Mucosa of gallbladder (tissue), 1 donor: ENCODE data around the gene CDH1. TPM values are rescaled to one million over a fixed set of nuclear protein-coding genes. Genes with fewer than 3 reads are reported as not detected.
A peak's percentile ranks its signal among the peaks of the same experiment; 100 is the strongest.

Experiments
- DNase-seq: peaks from one replicate; pipeline ENCODE4 v3.0.0-alpha.2; 2020; ENCODE audit warnings: low spot score
- total RNA-seq: library from RNA; stranded (reverse); gene quantifications from one replicate; pipeline ENCODE4 v1.2.1, GENCODE V29; 2021
- donor health status: DM: no; HTN: no; CAD: no.

CDH1 gene
- total RNA-seq, 1 donor from 2014 or later, result 425 TPM

DNA sequence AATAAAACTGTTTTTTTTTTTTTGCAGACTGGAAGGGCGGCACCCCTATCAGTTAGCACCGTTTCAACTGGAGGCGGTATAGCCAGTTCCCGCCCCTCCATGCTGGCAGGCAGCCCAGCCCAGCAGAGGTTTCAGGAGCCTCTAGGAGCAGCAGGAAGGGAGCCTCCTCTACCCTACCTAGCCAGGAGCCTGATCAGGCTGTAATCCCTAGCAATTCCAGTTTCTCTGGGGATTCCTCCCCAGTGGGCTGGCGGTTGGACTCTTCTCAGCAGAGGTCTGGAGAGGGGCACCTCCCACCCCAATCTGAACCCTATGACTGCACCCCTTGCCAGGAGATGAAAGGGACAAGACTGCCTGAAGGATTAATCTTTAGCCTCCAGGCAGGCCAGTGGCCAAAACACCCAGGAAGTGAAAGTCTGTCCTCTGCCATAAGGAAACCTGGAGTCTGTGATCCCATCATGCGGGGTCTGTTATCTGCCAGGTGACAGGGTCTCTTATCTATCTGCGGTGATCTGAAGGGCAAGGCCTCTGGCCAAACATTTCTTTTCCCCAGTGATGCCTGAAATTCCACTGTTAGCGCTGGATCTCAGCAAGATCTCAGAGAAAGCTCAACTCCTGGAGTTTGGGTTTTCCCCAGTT is 4.9 kb upstream of the CDH1 start:
- peak; percentile 79 for DNase-seq

DNA sequence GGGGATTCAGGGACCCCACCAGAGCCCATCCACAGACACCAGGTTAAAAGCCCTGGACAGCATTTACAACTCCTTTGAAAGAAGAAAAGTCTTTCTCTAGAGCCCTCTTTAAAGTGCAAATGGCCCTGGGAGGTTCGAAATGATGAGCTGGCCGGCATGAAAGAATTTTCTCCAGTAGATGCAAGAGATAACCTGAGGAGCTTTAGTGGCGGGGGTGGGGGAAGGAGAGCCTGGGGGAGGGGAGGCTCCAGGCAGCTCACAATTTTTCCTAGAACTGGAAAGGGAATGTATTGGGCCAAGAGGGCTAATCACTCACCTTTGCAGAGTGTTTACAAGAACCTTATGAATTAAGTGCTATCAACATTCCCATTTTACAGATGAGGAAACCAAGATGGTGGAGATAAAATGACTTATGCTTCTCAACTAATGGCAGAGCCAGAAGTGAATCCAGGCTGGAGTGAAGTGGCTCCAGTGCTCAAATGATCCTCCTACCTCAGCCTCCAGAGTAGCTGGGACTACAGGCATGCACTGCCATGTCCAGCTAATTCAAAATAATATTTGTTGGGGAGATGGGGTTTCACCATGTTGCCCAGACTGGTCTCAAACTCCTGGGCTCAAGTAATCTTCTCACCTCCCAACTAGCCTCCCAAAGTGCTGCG is 4.2 kb upstream of the CDH1 start:
- no peak for DNase-seq

DNA sequence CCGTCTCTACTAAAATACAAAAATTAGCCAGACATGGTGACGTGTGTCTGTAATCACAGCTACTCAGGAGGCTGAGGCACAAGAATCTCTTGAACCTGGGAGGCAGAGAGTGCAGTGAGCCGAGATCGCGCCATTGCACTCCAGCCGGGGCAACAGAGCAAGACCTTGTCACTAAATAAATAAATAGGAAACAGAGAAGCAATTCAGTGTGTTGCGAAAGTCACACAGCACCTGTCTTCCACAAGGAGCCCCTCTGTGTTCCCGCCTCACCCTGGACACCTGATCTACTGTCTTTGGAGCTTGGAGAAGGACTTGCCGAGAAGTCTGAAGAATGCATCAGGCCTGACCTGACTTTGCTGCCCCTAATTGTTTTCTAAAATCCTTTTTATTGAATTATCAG is 3.5 kb upstream of the CDH1 start:
- no peak for DNase-seq

DNA sequence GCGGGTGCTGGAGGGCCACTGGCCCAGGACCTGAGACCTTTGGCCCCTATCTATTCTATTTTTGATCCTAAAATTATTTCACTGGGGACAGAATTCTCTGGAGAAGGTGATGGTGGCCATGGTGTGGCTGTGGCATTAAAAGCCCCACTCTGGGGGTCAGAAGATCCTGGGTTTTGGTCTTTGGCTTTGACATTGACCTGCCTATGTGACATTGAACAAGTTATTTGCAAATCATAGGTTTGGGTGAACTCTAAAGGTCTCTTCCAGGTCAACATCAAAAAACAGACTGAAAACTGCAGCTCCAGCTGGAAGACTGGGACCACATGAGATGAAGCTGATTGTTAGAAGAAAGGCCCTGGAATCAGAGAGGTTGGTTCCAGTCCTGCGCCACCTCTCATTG is 2.3 kb upstream of the CDH1 start:
- no peak for DNase-seq

DNA sequence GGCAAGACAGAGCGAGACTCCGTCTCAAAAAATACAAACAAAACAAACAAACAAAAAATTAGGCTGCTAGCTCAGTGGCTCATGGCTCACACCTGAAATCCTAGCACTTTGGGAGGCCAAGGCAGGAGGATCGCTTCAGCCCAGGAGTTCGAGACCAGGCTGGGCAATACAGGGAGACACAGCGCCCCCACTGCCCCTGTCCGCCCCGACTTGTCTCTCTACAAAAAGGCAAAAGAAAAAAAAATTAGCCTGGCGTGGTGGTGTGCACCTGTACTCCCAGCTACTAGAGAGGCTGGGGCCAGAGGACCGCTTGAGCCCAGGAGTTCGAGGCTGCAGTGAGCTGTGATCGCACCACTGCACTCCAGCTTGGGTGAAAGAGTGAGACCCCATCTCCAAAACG is 531 bp upstream of the CDH1 start:
- DNase-seq, result no peak

DNA sequence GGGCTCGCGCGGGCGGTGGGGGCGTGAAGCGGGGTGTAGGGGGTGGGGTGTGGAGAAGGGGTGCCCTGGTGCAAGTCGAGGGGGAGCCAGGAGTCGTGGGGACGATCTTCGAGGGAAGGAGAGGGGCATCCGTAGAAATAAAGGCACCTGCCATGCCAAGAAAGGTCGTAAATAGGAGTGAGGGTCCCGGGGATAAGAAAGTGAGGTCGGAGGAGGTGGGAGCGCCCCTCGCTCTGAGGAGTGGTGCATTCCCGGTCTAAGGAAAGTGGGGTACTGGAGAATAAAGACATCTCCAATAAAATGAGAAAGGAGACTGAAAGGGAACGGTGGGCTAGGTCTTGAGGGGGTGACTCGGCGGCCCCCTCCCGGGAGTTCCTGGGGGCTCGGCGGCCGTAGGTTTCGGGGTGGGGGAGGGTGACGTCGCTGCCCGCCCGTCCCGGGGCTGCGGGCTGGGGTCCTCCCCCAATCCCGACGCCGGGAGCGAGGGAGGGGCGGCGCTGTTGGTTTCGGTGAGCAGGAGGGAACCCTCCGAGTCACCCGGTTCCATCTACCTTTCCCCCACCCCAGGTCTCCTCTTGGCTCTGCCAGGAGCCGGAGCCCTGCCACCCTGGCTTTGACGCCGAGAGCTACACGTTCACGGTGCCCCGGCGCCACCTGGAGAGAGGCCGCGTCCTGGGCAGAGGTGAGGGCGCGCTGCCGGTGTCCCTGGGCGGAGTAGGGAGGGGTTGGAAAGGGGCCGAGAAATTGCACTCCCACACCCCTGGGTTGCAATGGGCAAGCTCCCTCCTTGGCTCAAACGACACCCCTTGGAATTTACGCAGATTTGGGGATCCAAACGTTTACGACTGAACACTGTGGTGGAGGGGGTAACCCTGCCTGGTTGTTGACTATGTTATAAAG is 888 bp downstream of the CDH1 start:
- DNase-seq, result peak; percentile 52

DNA sequence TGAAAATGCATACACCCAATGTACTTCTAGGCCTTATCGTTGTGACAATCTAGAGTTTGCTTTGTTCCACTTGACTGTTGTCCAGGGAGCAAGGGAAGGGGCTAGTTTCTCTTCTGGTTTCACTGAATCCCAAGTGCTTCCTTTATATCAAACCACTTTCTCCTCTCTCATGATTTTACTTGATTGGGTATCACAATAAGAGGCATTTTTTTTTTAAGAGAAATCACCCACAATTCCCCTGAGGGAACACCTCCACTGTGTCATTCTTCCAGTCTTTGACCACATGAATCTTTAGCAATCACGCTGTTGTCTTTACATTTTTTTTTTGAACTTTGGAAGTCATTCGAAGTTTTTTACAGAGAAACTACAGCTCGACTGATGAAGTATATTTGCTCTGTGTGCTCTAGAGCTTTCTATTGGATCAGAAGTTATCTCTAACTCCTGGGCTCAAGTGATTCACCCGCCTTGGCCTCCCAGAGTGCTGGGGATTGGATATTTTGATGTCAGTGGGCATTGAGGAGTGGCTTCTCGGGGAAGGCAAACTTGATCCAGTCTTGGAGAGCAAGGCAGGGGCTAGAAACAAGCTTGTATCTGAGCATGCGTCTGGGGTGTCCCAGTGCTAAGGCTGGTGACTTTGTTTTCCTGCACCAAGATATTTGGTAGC is 3.0 kb downstream of the CDH1 start:
- DNase-seq, result peak; percentile 54

DNA sequence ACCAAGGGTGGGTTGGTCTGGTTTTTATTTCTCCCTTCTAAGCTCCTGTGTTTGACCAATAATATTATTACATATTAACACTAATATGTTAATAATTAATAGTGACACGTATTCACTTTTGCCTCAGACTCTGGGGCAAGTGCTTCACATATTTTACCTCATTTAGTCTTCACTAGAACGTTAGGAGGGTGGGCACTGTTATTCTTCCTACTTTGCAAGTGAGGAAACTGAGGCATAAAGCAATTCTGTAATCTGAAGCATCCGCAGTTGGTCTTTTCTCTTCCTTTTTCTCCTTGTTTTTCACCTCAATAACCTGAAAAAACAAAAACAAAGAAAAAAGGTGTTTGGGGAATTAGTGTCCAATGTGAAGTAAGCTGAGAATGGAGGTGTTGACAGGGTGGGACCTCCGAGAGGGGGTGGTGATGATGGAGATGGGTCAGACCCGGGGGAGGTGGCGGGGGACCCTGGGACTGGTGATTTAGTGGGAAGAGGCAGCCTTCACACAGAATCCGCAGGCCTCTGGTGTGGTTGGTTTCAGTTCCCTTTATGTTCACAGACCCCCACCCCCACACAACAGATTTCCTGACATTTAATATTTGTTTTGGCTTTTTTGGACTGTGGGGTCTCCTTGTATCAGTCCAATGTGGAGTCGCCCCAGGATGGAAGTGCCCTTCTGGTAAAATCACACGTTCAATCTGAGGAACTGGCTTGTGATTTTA is 3.7 kb downstream of the CDH1 start:
- DNase-seq, result no peak

DNA sequence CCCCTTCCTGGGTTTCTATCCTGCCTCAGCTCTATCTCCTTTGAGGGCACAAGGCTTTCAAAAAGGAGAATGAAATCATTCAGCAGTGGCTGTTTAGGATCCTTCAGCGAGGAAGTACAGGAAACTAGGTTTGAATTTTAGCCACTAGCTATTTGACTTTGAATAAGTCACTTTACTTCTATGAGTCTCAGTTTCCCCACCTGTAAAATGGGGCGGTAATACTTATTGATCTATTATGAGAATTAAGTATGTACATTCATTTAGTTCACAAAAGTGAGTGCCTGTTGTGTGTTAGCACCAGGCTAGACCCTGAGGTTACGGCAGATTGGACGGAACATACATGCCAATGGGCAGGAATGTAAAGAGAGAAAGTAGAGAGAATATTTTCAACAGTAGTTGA is 6.6 kb downstream of the CDH1 start:
- no peak for DNase-seq

DNA sequence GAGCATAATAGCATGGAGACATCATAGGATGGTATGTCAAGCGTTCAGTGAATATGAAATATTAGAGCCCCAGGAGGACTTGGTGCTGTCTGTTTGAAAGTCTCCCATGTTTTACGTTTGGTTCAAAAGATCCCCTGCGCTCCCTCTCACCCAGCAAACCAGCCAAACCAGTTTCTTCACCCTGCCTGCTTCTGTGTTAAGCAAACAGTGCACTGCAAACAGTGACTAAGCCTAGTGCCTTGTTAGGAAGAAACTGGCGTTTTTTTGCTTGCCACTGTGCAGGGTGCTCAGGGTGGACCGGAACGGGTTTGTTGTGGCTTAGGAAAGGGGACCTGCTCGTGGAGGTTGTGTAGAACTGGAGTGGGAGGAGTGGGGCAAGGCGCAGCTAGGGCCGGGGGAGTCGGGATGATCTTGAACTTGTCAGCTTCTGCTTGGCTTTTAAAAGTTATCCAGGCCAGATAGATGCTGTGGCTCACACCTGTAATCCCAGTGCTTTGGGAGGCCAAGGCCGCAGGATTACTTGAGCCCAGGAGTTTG is 7.7 kb downstream of the CDH1 start:
- peak; percentile 87 for DNase-seq

DNA sequence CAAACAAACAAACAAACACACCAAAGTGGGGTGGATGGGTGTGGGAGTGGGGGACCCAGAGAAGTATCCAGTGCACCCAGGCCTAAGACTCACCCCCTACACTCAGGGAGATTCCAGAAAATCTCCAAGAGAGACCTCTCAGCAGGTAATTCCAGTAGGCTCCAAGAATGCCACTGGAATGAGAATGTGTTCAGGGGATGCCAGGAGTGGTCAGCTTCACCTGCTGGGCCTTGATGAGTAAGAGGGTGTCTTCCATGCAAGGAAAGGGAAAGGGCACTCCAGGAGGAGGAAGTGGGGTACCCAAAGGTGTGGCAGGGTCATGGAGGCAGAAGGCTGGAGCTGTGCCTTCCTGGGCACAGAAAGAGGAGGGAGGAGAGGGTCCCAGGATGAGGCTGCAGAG is 9.9 kb downstream of the CDH1 start:
- DNase-seq, result no peak

DNA sequence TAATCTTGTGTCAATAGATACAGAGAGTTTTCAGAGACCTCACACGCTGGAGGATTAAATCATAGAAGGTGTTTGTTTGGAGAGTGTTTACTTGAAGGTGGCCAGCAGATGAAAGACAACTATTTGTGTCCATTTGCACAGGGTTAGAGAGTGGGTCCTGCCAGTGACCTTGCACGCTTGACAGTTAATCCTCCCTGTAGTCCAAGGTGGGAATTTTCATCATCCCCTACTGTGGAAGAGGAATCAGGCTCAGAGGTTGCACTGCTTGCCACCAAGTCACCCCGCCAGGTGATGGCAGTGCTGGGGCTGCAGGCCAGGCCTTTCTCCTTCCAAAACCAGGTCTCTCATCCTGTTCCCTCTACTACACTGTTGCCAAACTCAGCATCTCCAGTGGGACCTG is 12.3 kb downstream of the CDH1 start:
- no peak for DNase-seq

DNA sequence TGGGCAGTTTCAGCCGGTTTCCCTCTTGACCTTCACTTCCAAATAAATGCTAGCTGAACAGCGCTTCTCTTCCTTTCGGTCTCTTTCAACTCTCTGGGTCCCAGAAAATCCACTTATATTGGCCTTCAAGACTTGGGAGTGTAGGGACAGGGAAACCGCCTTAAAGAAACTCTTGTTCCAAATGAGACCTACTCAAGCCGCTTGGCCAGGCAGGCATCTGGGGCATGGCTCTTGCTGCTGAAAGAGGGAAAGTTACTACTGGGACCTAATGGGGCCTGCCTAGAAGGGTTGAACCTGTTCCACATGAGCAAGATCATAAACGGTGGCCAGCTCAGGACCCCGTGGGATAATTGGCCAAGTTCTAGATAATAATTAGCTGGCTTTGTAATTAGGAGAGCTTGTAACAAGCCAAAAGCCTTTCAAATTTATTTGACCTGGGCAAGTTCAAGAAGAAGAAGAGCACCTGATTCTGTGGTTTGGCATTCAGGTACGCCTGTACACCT is 13.2 kb downstream of the CDH1 start:
- no peak for DNase-seq

DNA sequence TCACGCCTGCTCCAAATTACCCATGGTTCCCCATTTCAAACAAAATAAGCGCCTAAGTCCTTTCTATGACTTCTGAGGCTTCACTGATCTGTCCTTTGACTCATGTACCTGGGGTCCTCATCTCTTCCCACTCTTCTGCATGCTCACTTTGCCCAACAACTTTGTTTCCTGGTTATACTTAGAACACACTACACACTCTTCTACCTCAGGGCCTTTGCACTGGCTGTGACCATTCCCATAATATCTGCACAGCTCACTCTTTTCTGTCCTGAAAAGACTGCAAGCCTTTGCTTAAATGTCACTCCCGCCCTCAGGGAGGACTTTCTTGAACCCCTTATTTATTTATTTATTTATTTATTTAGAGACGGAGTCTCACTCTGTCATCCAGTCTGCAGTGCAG is 14.1 kb downstream of the CDH1 start:
- DNase-seq, result no peak

DNA sequence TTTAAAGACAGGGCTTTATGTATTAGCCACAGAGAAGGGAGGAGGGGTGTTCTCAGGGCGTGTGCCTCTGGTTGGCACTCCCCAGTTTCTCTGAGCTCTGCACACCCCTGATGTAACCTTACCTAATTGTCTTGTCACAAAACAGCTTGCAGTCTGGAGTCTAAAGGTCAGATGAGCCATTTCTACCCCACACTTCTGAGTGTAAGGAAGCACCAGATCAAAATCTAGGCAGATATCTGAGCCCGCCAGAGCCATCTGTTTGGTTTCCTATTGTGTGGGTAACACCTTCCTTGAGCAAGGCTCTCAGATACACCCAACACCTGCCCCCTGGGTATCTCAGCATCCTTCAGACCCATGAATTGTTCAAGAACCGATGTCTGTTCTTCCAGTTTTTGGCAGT is 15.5 kb downstream of the CDH1 start:
- DNase-seq, result peak; percentile 38

DNA sequence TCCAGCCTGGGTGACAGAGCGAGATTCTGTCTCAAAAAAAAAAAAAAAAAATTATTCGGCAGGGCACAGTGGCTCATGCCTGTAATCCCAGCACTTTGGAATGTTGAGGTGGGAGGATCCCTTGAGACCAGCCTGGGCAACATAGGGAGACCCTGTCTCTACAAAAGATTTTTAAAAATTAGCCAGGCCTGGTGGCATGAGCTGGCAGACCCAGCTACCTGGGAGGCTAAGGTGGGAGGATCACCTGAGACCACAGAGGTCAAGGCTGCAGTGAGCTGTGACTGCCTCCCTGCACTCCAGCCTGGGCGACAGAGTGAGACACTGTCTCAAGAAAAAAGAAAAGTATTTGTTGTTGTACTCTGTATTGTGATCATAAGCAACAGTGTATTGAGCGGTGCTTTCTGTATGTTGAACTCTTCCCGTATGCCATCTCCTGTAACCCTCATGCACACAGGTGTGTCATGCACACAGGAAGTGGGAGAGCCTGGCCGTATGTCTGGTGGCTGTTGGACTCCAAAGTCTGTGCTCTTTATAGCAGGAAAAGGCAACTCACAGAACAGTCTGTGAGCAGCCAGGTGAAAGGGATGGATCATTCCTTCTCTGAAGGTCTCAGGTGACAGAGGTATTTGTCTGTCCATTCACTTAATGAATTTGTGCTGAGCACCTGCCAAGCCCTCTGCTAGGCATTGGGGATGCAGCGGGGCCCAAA is 17.1 kb downstream of the CDH1 start:
- no peak for DNase-seq

DNA sequence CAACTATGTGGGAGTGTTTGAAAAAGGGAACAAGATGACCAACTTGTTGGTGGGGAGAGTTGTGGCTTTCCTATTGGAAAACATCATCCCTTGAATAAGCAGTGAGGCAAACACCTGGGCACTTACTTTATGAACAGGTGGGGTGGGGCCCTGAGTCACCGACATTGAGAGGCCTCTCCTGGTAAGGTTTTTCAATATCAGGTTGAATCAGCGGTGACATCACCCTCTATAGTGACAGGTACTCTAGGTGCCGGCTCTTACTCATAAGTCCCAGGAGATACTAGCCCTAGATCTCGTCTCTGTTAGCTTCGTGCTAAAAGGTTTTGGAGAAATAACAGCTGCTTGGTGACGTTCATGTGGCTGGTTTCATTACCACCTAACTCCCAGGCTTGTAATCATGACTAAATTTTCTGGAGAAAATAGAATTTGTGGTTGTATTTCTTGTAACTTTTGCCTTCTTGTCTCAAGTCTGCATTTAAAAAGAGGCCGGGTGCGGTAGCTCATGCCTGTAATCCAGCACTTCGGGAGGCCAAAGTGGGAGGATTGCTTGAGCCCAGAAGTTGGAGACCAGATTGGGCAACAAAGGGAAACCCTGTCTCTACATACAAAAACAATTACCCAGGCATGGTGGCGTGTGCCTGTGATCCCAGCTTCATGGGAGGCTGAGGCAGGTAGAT is 19.3 kb downstream of the CDH1 start:
- DNase-seq, result peak; percentile 87

DNA sequence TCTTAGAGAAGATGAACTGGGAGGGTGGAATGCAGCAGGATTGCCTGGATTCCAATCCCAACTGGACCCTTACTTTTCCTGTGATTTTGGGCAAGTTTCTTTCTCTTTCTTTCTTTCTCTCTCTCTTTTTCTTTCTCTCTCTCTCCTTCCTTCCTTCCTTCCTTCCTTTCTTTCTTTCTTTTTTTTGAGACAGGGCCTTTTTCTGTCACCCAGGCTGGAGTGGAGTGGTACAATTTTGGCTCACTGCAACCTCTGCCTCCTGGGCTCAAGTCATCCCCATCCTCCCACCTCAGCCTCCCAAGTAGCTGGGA is 20.5 kb downstream of the CDH1 start:
- no peak for DNase-seq

DNA sequence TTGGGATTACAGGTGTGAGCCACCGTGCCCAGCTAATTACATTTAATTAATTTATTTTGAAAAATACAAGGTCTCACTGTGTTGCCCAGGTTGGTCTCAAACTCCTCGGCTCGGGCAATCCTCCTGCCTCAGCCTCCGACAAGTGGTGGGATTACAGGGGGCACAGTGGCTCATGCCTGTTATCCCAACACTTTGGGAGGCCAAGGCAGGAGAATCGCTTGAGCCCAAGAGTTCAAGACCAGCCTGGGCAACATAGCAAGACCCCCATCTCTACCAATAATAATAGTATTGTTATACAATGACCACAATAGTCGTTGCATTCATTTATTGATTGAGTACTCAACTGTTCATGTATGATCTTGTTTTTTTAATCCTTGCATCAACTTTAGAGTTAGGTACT is 22.0 kb downstream of the CDH1 start:
- DNase-seq, result no peak

DNA sequence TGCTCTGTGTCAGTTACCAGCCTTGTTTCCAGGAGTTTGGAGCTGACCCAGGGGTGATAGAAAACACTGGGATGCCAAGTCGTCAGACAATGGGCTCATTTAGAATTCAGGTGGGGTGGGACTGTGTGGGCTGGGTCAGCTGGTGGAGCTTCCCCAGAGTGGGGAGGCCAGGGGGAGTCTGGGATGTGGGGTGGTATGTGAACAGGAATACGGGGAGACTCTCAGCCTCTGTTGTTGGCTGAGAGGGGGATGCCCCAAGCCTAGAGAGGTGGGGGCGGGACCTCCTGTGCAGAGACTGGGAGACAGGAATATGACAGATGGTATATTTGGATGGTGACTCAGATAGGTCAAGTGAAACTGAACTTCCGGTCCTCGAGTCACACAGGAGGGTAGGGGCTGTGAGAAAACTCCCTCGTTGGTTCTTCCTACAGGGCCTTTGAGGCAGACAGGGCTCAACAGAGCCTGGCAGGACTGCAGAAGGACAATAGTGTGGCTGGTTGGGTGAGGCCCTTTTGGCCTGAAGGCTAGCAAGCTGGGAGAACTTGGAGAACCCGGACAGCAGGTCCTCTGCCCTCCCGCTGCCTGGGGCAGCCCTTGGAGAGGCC is 23.7 kb downstream of the CDH1 start:
- no peak for DNase-seq
